ENCODE results near the gene MAP2K2.

MAP2K2 gene

GRCh38 chr19:4098493-4098892 is 25.4 kb downstream of the MAP2K2 start:
- no peak for DNase-seq (ENCODE audit: low read depth, low spot score)
- H3K9me3 ChIP-seq (ENCODE audit: low read depth, low read length) = no peaks in the 10 kb centered on the region
- TF ChIP-seq FOXP2 (optimal IDR thresholded peaks at IDR 0.05; ENCODE audit: control extremely low read depth, extremely low read length, insufficient read depth) (no peak), POLR2AphosphoS5 (IDR thresholded peaks at IDR 0.05; ENCODE audit: borderline replicate concordance, low read depth, low read length) (no peak), EZH2 (IDR thresholded peaks at IDR 0.05) (no peak)
- no peak overlapping the region for H3K9ac ChIP-seq (ENCODE audit: insufficient read length)
- H3K27ac ChIP-seq = no peak overlapping the region
- H3K36me3 ChIP-seq (ENCODE audit: insufficient read depth, low read length) = peaks cover 43% of the 10 kb centered on the region; the same call in 1 of the 2 replicates
- H3K4me3 ChIP-seq = no peak overlapping the region

DNA sequence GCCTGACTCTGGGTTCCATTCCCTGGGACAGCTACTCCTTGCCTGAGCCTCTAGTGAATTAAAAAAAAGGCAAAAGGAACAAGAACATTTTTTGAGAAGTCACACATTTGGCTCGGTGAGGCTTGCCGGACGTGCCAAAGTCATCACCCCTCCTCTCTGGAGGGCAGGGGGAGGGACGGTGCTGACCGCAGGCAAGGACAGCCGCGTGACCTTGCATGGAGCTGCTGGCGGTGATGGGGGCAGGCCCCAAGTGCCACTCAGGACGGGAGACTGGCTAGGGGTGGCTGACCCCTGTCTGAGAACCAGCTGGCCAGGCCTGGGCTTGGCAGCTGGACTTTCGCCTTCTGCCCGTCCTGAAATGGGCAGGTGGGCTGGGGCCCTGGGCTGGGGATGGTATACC is 26.4 kb downstream of the MAP2K2 start:
- no peak overlapping the region for H3K4me3 ChIP-seq
- H3K9ac ChIP-seq (ENCODE audit: insufficient read length) = no peak overlapping the region
- H3K9me3 ChIP-seq (ENCODE audit: low read depth, low read length) = no peaks in the 10 kb centered on the region
- peaks cover 40% of the 10 kb centered on the region; the same call in 1 of the 2 replicates for H3K36me3 ChIP-seq (ENCODE audit: insufficient read depth, low read length)
- TF ChIP-seq FOXP2 (optimal IDR thresholded peaks at IDR 0.05; ENCODE audit: control extremely low read depth, extremely low read length, insufficient read depth) (no peak), POLR2AphosphoS5 (IDR thresholded peaks at IDR 0.05; ENCODE audit: borderline replicate concordance, low read depth, low read length) (no peak), EZH2 (IDR thresholded peaks at IDR 0.05) (no peak)
- no peak for DNase-seq (ENCODE audit: low read depth, low spot score)
- H3K27ac ChIP-seq = no peak overlapping the region

GRCh38 chr19:4096049-4096892 is 27.7 kb downstream of the MAP2K2 start:
- H3K9ac ChIP-seq (ENCODE audit: insufficient read length) = no peak overlapping the region
- H3K4me3 ChIP-seq = no peak overlapping the region
- H3K9me3 ChIP-seq (ENCODE audit: low read depth, low read length) = no peaks in the 10 kb centered on the region
- no peak for DNase-seq (ENCODE audit: low read depth, low spot score)
- TF ChIP-seq FOXP2 (optimal IDR thresholded peaks at IDR 0.05; ENCODE audit: control extremely low read depth, extremely low read length, insufficient read depth) = no peak
- TF ChIP-seq POLR2AphosphoS5 (IDR thresholded peaks at IDR 0.05; ENCODE audit: borderline replicate concordance, low read depth, low read length) = no peak; the same call in 1 of the 2 replicates
- no peak for TF ChIP-seq EZH2 (IDR thresholded peaks at IDR 0.05)
- H3K27ac ChIP-seq = no peak overlapping the region
- peaks cover 30% of the 10 kb centered on the region; the same call in 1 of the 2 replicates for H3K36me3 ChIP-seq (ENCODE audit: insufficient read depth, low read length)

DNA sequence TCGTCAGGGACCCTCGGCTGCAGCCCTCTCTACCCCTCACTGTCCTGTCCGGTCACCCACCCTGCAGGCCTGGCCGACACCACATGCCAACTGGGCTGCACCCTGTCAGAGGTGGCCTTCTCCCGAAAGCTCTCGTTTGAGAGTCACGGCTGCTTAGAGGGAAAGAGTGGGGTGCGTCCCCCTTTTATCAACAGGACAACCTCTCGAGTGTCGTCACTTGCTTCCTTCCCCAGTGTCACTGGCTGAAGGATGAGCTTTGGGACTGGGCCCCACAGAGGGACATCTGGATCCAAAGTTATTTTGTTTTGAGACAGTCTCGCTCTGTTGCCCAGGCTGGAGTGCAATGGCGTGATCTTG is 28.5 kb downstream of the MAP2K2 start:
- H3K27ac ChIP-seq = no peak overlapping the region
- no peaks in the 10 kb centered on the region for H3K9me3 ChIP-seq (ENCODE audit: low read depth, low read length)
- no peak for DNase-seq (ENCODE audit: low read depth, low spot score)
- no peak overlapping the region for H3K9ac ChIP-seq (ENCODE audit: insufficient read length)
- no peak overlapping the region for H3K4me3 ChIP-seq
- H3K36me3 ChIP-seq (ENCODE audit: insufficient read depth, low read length) = peaks cover 30% of the 10 kb centered on the region; the same call in 1 of the 2 replicates
- TF ChIP-seq EZH2 (IDR thresholded peaks at IDR 0.05) (no peak), POLR2AphosphoS5 (IDR thresholded peaks at IDR 0.05; ENCODE audit: borderline replicate concordance, low read depth, low read length) (no peak), FOXP2 (optimal IDR thresholded peaks at IDR 0.05; ENCODE audit: control extremely low read depth, extremely low read length, insufficient read depth) (no peak)

GRCh38 chr19:4094761-4095487 is 29.0 kb downstream of the MAP2K2 start:
- H3K9ac ChIP-seq (ENCODE audit: insufficient read length) = no peak overlapping the region
- H3K9me3 ChIP-seq (ENCODE audit: low read depth, low read length) = no peaks in the 10 kb centered on the region
- no peak for TF ChIP-seq POLR2AphosphoS5 (IDR thresholded peaks at IDR 0.05; ENCODE audit: borderline replicate concordance, low read depth, low read length)
- no peak for TF ChIP-seq EZH2 (IDR thresholded peaks at IDR 0.05)
- TF ChIP-seq FOXP2 (optimal IDR thresholded peaks at IDR 0.05; ENCODE audit: control extremely low read depth, extremely low read length, insufficient read depth) = no peak
- no peak for DNase-seq (ENCODE audit: low read depth, low spot score)
- H3K4me3 ChIP-seq = no peak overlapping the region
- no peak overlapping the region for H3K27ac ChIP-seq
- peaks cover 32% of the 10 kb centered on the region; the same call in 1 of the 2 replicates for H3K36me3 ChIP-seq (ENCODE audit: insufficient read depth, low read length)

GRCh38 chr19:4094291-4094690 is 29.6 kb downstream of the MAP2K2 start:
- Histone ChIP-seq H3K27ac (no peak overlapping the region), H3K9me3 (ENCODE audit: low read depth, low read length) (no peaks in the 10 kb centered on the region), H3K4me3 (no peak overlapping the region), H3K36me3 (ENCODE audit: insufficient read depth, low read length) (peaks cover 28% of the 10 kb centered on the region; the same call in 1 of the 2 replicates), H3K9ac (ENCODE audit: insufficient read length) (no peak overlapping the region)
- no peak for DNase-seq (ENCODE audit: low read depth, low spot score)
- no peak for TF ChIP-seq POLR2AphosphoS5 (IDR thresholded peaks at IDR 0.05; ENCODE audit: borderline replicate concordance, low read depth, low read length)
- TF ChIP-seq EZH2 (IDR thresholded peaks at IDR 0.05) = no peak
- TF ChIP-seq FOXP2 (optimal IDR thresholded peaks at IDR 0.05; ENCODE audit: control extremely low read depth, extremely low read length, insufficient read depth) = no peak

- DNase-seq (ENCODE audit: low read depth, low spot score) = no peak
- no peak for TF ChIP-seq FOXP2 (optimal IDR thresholded peaks at IDR 0.05; ENCODE audit: control extremely low read depth, extremely low read length, insufficient read depth)
- TF ChIP-seq POLR2AphosphoS5 (IDR thresholded peaks at IDR 0.05; ENCODE audit: borderline replicate concordance, low read depth, low read length) = no peak
- no peak for TF ChIP-seq EZH2 (IDR thresholded peaks at IDR 0.05)
- H3K9me3 ChIP-seq (ENCODE audit: low read depth, low read length) = no peaks in the 10 kb centered on the region
- H3K4me3 ChIP-seq = no peak overlapping the region
- H3K36me3 ChIP-seq (ENCODE audit: insufficient read depth, low read length) = peaks cover 23% of the 10 kb centered on the region; the same call in 1 of the 2 replicates
- H3K9ac ChIP-seq (ENCODE audit: insufficient read length) = no peak overlapping the region
- no peak overlapping the region for H3K27ac ChIP-seq
Observed at GRCh38 chr19:4093643-4094175, 30.2 kb downstream of the MAP2K2 start.

Measured in SK-N-MC (cell line).